DOHH2 (cell line): ENCODE measurements around the gene OPN4.

Experiments used
- CTCF ChIP-seq: fragments of 200-600 bp; sonication (generic); IDR thresholded peaks from one replicate; pipeline ENCODE4 v1.5.1; 2014; ENCODE audit warnings: antibody characterized with exemption, mild to moderate bottlenecking, low read depth, low read length; ENCODE audit not compliant: poor library complexity, severe bottlenecking
- EZH2phosphoT487 ChIP-seq: fragments of 200-600 bp; sonication (generic); IDR thresholded peaks from 2 replicates; pipeline ENCODE4 v1.6.1; 2017; ENCODE audit warnings: borderline replicate concordance, mild to moderate bottlenecking, antibody characterized with exemption, low read length, moderate library complexity, mixed read lengths

GRCh38 chr10:86654411-86655172 is at the start of gene OPN4:
- TF ChIP-seq CTCF (no peak), EZH2phosphoT487 (no peak)
